ENCODE measurements around the gene MAGOHB.

- TF ChIP-seq BCLAF1 (IDR thresholded peaks at IDR 0.05), result no peak
- TF ChIP-seq HDAC6 (IDR thresholded peaks at IDR 0.05; ENCODE audit: unreplicated experiment), result no peak
- no peak for TF ChIP-seq EED (IDR thresholded peaks at IDR 0.05; ENCODE audit: low read depth)
- no peak for TF ChIP-seq CTCF (IDR thresholded peaks at IDR 0.05 in 2 of 3, conservative IDR thresholded peaks at IDR 0.05 in 1 of 3; ENCODE audit: control insufficient read depth in 2 of 3, extremely low read depth in 1 of 3, insufficient read depth in 1 of 3, low read depth in 3 of 3, low read length in 3 of 3)
Measured at GRCh38 chr12:10582704-10583103, 30.7 kb downstream of the MAGOHB start.

Data from GM12878 (cell line).